Body of pancreas (tissue), 4 donors: ENCODE data around the gene SPATA17. TPM values are rescaled to one million over a fixed set of nuclear protein-coding genes. Genes with fewer than 3 reads are reported as not detected.

ENCODE experiments used
- ATAC-seq: fragments of 150-250 bp; one replicate; pipeline ENCODE4 v1.9.1; 2016
- DNase-seq, 4 donors: peaks; one replicate each; pipeline ENCODE4 v3.0.0-alpha.2; 2019
- H3K27ac ChIP-seq, 4 donors: fragments of 200-600 bp; sonication (generic); 1 replicate in 3 of 4; 2 replicates in 1 of 4; pipeline versions ENCODE4 v1.5.1 to v1.6.1; 2016 to 2019; ENCODE audit warnings: mild to moderate bottlenecking in 1 of 4, mixed read lengths in 1 of 4, moderate library complexity in 1 of 4
- H3K27me3 ChIP-seq, 2 donors: fragments of 200-600 bp; sonication (generic); one replicate each; pipeline ENCODE4 v1.6.0; 2016; ENCODE audit warnings: mild to moderate bottlenecking in 1 of 2
- H3K36me3 ChIP-seq, 2 donors: fragments of 200-600 bp; sonication (generic); replicated peaks in 1 of 2; 2 replicates each; pipeline ENCODE4 v1.5.1; 2016; ENCODE audit warnings: low read depth in 2 of 2; ENCODE audit not compliant: insufficient read depth in 1 of 2
- H3K4me1 ChIP-seq: fragments of 200-600 bp; sonication (generic); one replicate; pipeline ENCODE4 v1.6.0; 2016
- H3K4me3 ChIP-seq, 2 donors: fragments of 200-600 bp; sonication (generic); 1 replicate in 1 of 2; 2 replicates in 1 of 2; pipeline ENCODE4 v1.5.1; 2016 to 2019
- H3K9me3 ChIP-seq, 3 donors: fragments of 200-600 bp; sonication (generic); 1 replicate in 2 of 3; 2 replicates in 1 of 3; pipeline ENCODE4 v1.5.1; 2016
- POLR2A ChIP-seq, 3 donors: fragments of 450-650 bp; IDR thresholded peaks; one replicate each; pipeline ENCODE4 v1.6.1; 2016; ENCODE audit warnings: antibody characterized with exemption in 3 of 3, mild to moderate bottlenecking in 2 of 3
- WGBS, 2 donors: methylation state at CpG; one replicate each; pipeline ENCODE4 v1.1.5; 2017; 5-methylcytosine and 5-hydroxymethylcytosine counted together
- intact Hi-C: fragments of 100-400 bp; cut with DNase I; formaldehyde crosslinking; loops from one replicate; pipeline ENCODE4 v1.15.1; 2023
- small RNA-seq: library from RNA; depleted of rRNA; stranded (forward); fragments of <200 nt; gene quantifications from one replicate; pipeline ENCODE3, GENCODE V24; 2016
- total RNA-seq, 2 donors: library from RNA; depleted of rRNA; stranded (reverse); fragments of >200 nt; gene quantifications; one replicate each; pipeline ENCODE4 v1.1.0, GENCODE V29; 2016
- TF ChIP-seq, protein P1 (sequence below), 7 experiments: fragments of 450-650 bp in 4 of 7; fragments of 200-600 bp in 3 of 7; sonication (generic) in 3 of 7; IDR thresholded peaks; one replicate each; pipeline ENCODE4 v1.5.1; 2016 to 2019; ENCODE audit warnings: antibody characterized with exemption in 7 of 7

Gene SPATA17
- total RNA-seq, 2 donors from 2014 or later = 0.52 to 2.6 TPM

- WGBS, 2 donors = 62 to 63% methylated on average over 3 of the region's 3 CpGs
- intact Hi-C loops = no loop called here
- DNase-seq = no peak
- H3K9me3 ChIP-seq = no peaks in the 10 kb centered on the region
- ATAC-seq = no peak
- no peak overlapping the region for H3K27ac ChIP-seq
- TF ChIP-seq POLR2A (IDR thresholded peaks at IDR 0.05) = no peak
- TF ChIP-seq, protein P1, sequence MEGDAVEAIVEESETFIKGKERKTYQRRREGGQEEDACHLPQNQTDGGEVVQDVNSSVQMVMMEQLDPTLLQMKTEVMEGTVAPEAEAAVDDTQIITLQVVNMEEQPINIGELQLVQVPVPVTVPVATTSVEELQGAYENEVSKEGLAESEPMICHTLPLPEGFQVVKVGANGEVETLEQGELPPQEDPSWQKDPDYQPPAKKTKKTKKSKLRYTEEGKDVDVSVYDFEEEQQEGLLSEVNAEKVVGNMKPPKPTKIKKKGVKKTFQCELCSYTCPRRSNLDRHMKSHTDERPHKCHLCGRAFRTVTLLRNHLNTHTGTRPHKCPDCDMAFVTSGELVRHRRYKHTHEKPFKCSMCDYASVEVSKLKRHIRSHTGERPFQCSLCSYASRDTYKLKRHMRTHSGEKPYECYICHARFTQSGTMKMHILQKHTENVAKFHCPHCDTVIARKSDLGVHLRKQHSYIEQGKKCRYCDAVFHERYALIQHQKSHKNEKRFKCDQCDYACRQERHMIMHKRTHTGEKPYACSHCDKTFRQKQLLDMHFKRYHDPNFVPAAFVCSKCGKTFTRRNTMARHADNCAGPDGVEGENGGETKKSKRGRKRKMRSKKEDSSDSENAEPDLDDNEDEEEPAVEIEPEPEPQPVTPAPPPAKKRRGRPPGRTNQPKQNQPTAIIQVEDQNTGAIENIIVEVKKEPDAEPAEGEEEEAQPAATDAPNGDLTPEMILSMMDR (IDR thresholded peaks at IDR 0.05) = no peak
- no peak overlapping the region for H3K4me3 ChIP-seq
- H3K36me3 ChIP-seq = no peaks in the 10 kb centered on the region
- no peaks in the 10 kb centered on the region for H3K27me3 ChIP-seq
- H3K4me1 ChIP-seq = no peaks in the 10 kb centered on the region
Measured at GRCh38 chr1:217910791-217911320, 279.7 kb downstream of the SPATA17 start.

- ATAC-seq (no peak), DNase-seq (no peak)
- no peaks in the 10 kb centered on the region for H3K36me3 ChIP-seq
- no peaks in the 10 kb centered on the region for H3K9me3 ChIP-seq
- H3K27me3 ChIP-seq = no peaks in the 10 kb centered on the region
- intact Hi-C loops = no loop called here
- no peak overlapping the region for H3K4me3 ChIP-seq
- no peak overlapping the region for H3K27ac ChIP-seq
- TF ChIP-seq, protein P1 (IDR thresholded peaks at IDR 0.05) = no peak
- 76 to 81% methylated on average over 8 of the region's 8 CpGs for WGBS, 2 donors
- H3K4me1 ChIP-seq = no peaks in the 10 kb centered on the region
Measured at GRCh38 chr1:217911908-217912307, 280.8 kb downstream of the SPATA17 start.

- no peak for DNase-seq
- 41 to 48% methylated on average over 13 of the region's 13 CpGs for WGBS, 2 donors
- intact Hi-C loops = no loop called here
- Histone ChIP-seq H3K36me3 (no peaks in the 10 kb centered on the region), H3K9me3 (no peaks in the 10 kb centered on the region), H3K4me1 (no peaks in the 10 kb centered on the region), H3K27me3 (no peaks in the 10 kb centered on the region), H3K27ac (no peak overlapping the region), H3K4me3 (no peak overlapping the region)
- TF ChIP-seq, protein P1 (IDR thresholded peaks at IDR 0.05) = no peak
- TF ChIP-seq POLR2A (IDR thresholded peaks at IDR 0.05) = no peak
- ATAC-seq = no peak
Measured at GRCh38 chr1:217917281-217917887, 286.2 kb downstream of the SPATA17 start.

- Histone ChIP-seq H3K27ac (no peak overlapping the region), H3K4me1 (no peaks in the 10 kb centered on the region), H3K4me3 (no peak overlapping the region), H3K9me3 (no peaks in the 10 kb centered on the region), H3K36me3 (no peaks in the 10 kb centered on the region), H3K27me3 (no peaks in the 10 kb centered on the region)
- WGBS, 2 donors = 51% methylated on average over 18 of the region's 18 CpGs
- no peak for ATAC-seq
- intact Hi-C loops = no loop called here
- no peak for TF ChIP-seq POLR2A (IDR thresholded peaks at IDR 0.05)
- TF ChIP-seq, protein P1 (IDR thresholded peaks at IDR 0.05) = no peak
- DNase-seq = no peak
Measured at GRCh38 chr1:217919683-217920388, 288.7 kb downstream of the SPATA17 start.

Small RNA genes within 50 kb of the gene (small RNA-seq; reads per million reads assigned to genes)
- not detected for gene UBBP2

Other genes with a start within 250 kb of the SPATA17 start
- gene GPATCH2, start 254 bp upstream of the SPATA17 start, total RNA-seq = 10 to 100 TPM in 1 of 2 donors, 1 to 10 TPM in 1; 9.6 to 32.0 TPM